PC-9 (cell line): Measurements from ENCODE around the gene ADAMTS2. TPM values are rescaled to one million over a fixed set of nuclear protein-coding genes. Genes with fewer than 3 reads are reported as not detected.

ENCODE experiments used
- BruUV-seq: library from RNA; stranded (reverse); fragments of 400-500 nt; replicated peaks from 2 replicates; lab custom pipeline; 2021; lab: Mats Ljungman, UMichigan
- CTCF ChIA-PET: fragments of 300-600 bp; sonication (Branson Sonifier 250); formaldehyde crosslinking; loops from one replicate; lab custom pipeline; 2022; ENCODE audit warnings: antibody characterized with exemption; lab: Charles Lee
- POLR2A ChIA-PET: fragments of 300-600 bp; sonication (Branson Sonifier 250); formaldehyde crosslinking; loops from one replicate; lab custom pipeline; 2022; ENCODE audit warnings: antibody characterized with exemption; ENCODE audit not compliant: unreplicated experiment; lab: Charles Lee
- DNase-seq, 2 experiments: peaks; one replicate each; pipeline versions ENCODE4 v3.0.0 to v3.0.0-alpha.2; 2015 to 2022; ENCODE audit warnings: mixed read lengths in 1 of 2
- H2AFZ ChIP-seq: fragments of 200-600 bp; sonication (generic); 2 replicates; pipeline ENCODE4 v1.8.1; 2017; ENCODE audit warnings: antibody characterized with exemption
- H3F3A ChIP-seq: fragments of 200-600 bp; sonication (generic); 2 replicates; pipeline ENCODE4 v1.8.1; 2017; ENCODE audit warnings: antibody characterized with exemption, mild to moderate bottlenecking, low read depth; ENCODE audit not compliant: insufficient read depth
- H3K27ac ChIP-seq: fragments of 200-600 bp; sonication (generic); 2 replicates; pipeline ENCODE4 v1.6.1; 2016; ENCODE audit warnings: mixed run types
- H3K27me3 ChIP-seq: fragments of 200-600 bp; sonication (generic); 2 replicates; pipeline ENCODE4 v1.6.1; 2016; ENCODE audit warnings: low read depth, mixed run types; ENCODE audit not compliant: insufficient read depth
- H3K36me3 ChIP-seq: fragments of 200-600 bp; sonication (generic); 2 replicates; pipeline ENCODE4 v1.6.1; 2016; ENCODE audit warnings: low read depth, mixed run types
- H3K4me1 ChIP-seq: fragments of 200-600 bp; sonication (generic); replicated peaks from 2 replicates; pipeline ENCODE4 v1.6.1; 2016; ENCODE audit warnings: mixed run types; ENCODE audit not compliant: insufficient read depth
- H3K4me2 ChIP-seq: fragments of 200-600 bp; sonication (generic); 2 replicates; pipeline ENCODE4 v1.6.1; 2017; ENCODE audit warnings: mixed run types
- H3K4me3 ChIP-seq: fragments of 200-600 bp; sonication (generic); 2 replicates; pipeline ENCODE4 v1.6.1; 2016; ENCODE audit warnings: mixed run types
- H3K79me2 ChIP-seq: fragments of 200-600 bp; sonication (generic); 2 replicates; pipeline ENCODE4 v1.6.1; 2017; ENCODE audit warnings: low read depth, mixed run types
- H3K9me2 ChIP-seq: fragments of 200-600 bp; sonication (generic); 2 replicates; pipeline ENCODE4 v1.8.1; 2017; ENCODE audit warnings: mild to moderate bottlenecking; ENCODE audit not compliant: insufficient read depth
- H3K9me3 ChIP-seq: fragments of 200-600 bp; sonication (generic); 2 replicates; pipeline ENCODE4 v1.8.1; 2016; ENCODE audit warnings: low read depth; ENCODE audit not compliant: insufficient read depth
- H4K20me1 ChIP-seq: fragments of 200-600 bp; sonication (generic); 2 replicates; pipeline ENCODE4 v1.8.1; 2017; ENCODE audit not compliant: insufficient read depth
- CTCF ChIP-seq: fragments of 200-600 bp; sonication (generic); conservative IDR thresholded peaks from 2 replicates; pipeline ENCODE4 v1.6.1; 2017; ENCODE audit warnings: mixed run types, antibody characterized with exemption, mild to moderate bottlenecking, moderate library complexity
- EZH2 ChIP-seq: fragments of 200-600 bp; sonication (generic); IDR thresholded peaks from 2 replicates; pipeline ENCODE4 v1.8.0; 2017; ENCODE audit warnings: antibody characterized with exemption, low read depth
- intact Hi-C: fragments of 100-400 bp; cut with micrococcal nuclease; formaldehyde crosslinking; loops from one replicate; pipeline ENCODE4 v1.10.0; 2022; ENCODE audit not compliant: unreplicated experiment
- total RNA-seq: library from RNA; stranded (reverse); gene quantifications from 2 replicates; pipeline ENCODE4 v1.2.3, GENCODE V29; 2021

The ADAMTS2 gene
- total RNA-seq, 1 experiment from 2014 or later, result not detected

GRCh38 chr5:179149278-179149677 is 196.0 kb downstream of the ADAMTS2 start:
- CTCF ChIA-PET, result no interaction called here
- BruUV-seq, result no TSS peak

GRCh38 chr5:179148703-179149170 is 196.5 kb downstream of the ADAMTS2 start:
- no peak overlapping the region for H2AFZ ChIP-seq
- H4K20me1 ChIP-seq, result no peaks in the 10 kb centered on the region
- intact Hi-C loops, result no loop called here
- H3K27ac ChIP-seq, result no peak overlapping the region
- no peak for DNase-seq
- ChIA-PET POLR2A (no interaction called here), CTCF (no interaction called here)
- H3K27me3 ChIP-seq, result peaks cover 99% of the 10 kb centered on the region
- no peaks in the 10 kb centered on the region; the same call in 1 of the 2 replicates for H3K9me2 ChIP-seq
- H3K36me3 ChIP-seq, result no peaks in the 10 kb centered on the region
- H3K4me1 ChIP-seq, result no peaks in the 10 kb centered on the region
- BruUV-seq, result no TSS peak
- no peaks in the 10 kb centered on the region for H3K79me2 ChIP-seq
- TF ChIP-seq EZH2, result no peak
- H3F3A ChIP-seq, result no peaks in the 10 kb centered on the region
- H3K4me2 ChIP-seq, result no peak overlapping the region
- no peaks in the 10 kb centered on the region for H3K9me3 ChIP-seq
- H3K4me3 ChIP-seq, result no peak overlapping the region

More at GRCh38 chr5:179149278-179149677, 196.0 kb downstream of the ADAMTS2 start:
- Histone ChIP-seq H3K4me1 (no peaks in the 10 kb centered on the region), H3K9me2 (no peaks in the 10 kb centered on the region; the same call in 1 of the 2 replicates), H3K27ac (no peak overlapping the region), H3K36me3 (no peaks in the 10 kb centered on the region), H3K4me2 (no peak overlapping the region), H2AFZ (no peak overlapping the region), H4K20me1 (no peaks in the 10 kb centered on the region), H3K4me3 (no peak overlapping the region), H3K9me3 (no peaks in the 10 kb centered on the region), H3K27me3 (peaks cover 100% of the 10 kb centered on the region), H3F3A (no peaks in the 10 kb centered on the region), H3K79me2 (no peaks in the 10 kb centered on the region)
- intact Hi-C loops, result no loop called here
- no peak for DNase-seq
- POLR2A ChIA-PET, result no interaction called here
- TF ChIP-seq CTCF (no peak), EZH2 (no peak)

- Histone ChIP-seq H3F3A (no peaks in the 10 kb centered on the region), H4K20me1 (no peaks in the 10 kb centered on the region), H3K4me2 (no peak overlapping the region), H3K27me3 (peaks cover 93% of the 10 kb centered on the region), H3K4me1 (no peaks in the 10 kb centered on the region), H2AFZ (no peak overlapping the region), H3K4me3 (no peak overlapping the region), H3K27ac (no peak overlapping the region), H3K9me2 (no peaks in the 10 kb centered on the region; the same call in 1 of the 2 replicates), H3K9me3 (no peaks in the 10 kb centered on the region), H3K36me3 (no peaks in the 10 kb centered on the region), H3K79me2 (no peaks in the 10 kb centered on the region)
- CTCF ChIA-PET, result no interaction called here
- DNase-seq, result no peak
- no peak for TF ChIP-seq EZH2
- TF ChIP-seq CTCF, result no peak
- intact Hi-C loops, result no loop called here
- POLR2A ChIA-PET, result no interaction called here
- BruUV-seq, result no TSS peak
These were observed 197.1 kb downstream of the ADAMTS2 start for GRCh38 chr5:179147991-179148702.
